ENCODE results near the gene GNAO1. TPM values are rescaled to one million over a fixed set of nuclear protein-coding genes. Genes with fewer than 3 reads are reported as not detected.
A peak's percentile ranks its signal among the peaks of the same experiment; 100 is the strongest.

GNAO1 gene
- total RNA-seq, 1 donor from 2014 or later, result 1.9 TPM

- H4K20me1 ChIP-seq (ENCODE audit: low read depth), result no peaks in the 10 kb centered on the region
- Mint-ChIP-seq H3K27me3 (ENCODE audit: insufficient read depth, low read depth) (peaks cover 20% of the 10 kb centered on the region), H3K4me1 (peaks cover 78% of the 10 kb centered on the region), H3K4me3 (peak overlapping the region; percentile 56), H3K9me3 (no peaks in the 10 kb centered on the region), H3K36me3 (peaks cover 3% of the 10 kb centered on the region), H3K27ac (peak overlapping the region; percentile 80)
- no peak overlapping the region for H2AFZ ChIP-seq (replicated peaks)
- H3K9me3 ChIP-seq (ENCODE audit: low read depth), result no peaks in the 10 kb centered on the region
- no peak for DNase-seq (ENCODE audit: low spot score)
- H3K27me3 ChIP-seq, result no peaks in the 10 kb centered on the region
- H3K9ac ChIP-seq, result no peak overlapping the region
- H3K4me2 ChIP-seq, result no peak overlapping the region
- H3K4me1 ChIP-seq, result peaks cover 61% of the 10 kb centered on the region
- H3K4me3 ChIP-seq, result no peak overlapping the region
- no peak overlapping the region for H3K27ac ChIP-seq
- TF ChIP-seq, protein P1, sequence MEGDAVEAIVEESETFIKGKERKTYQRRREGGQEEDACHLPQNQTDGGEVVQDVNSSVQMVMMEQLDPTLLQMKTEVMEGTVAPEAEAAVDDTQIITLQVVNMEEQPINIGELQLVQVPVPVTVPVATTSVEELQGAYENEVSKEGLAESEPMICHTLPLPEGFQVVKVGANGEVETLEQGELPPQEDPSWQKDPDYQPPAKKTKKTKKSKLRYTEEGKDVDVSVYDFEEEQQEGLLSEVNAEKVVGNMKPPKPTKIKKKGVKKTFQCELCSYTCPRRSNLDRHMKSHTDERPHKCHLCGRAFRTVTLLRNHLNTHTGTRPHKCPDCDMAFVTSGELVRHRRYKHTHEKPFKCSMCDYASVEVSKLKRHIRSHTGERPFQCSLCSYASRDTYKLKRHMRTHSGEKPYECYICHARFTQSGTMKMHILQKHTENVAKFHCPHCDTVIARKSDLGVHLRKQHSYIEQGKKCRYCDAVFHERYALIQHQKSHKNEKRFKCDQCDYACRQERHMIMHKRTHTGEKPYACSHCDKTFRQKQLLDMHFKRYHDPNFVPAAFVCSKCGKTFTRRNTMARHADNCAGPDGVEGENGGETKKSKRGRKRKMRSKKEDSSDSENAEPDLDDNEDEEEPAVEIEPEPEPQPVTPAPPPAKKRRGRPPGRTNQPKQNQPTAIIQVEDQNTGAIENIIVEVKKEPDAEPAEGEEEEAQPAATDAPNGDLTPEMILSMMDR (IDR thresholded peaks at IDR 0.05), result no peak
- TF ChIP-seq EZH2phosphoT487 (IDR thresholded peaks at IDR 0.05), result no peak
- no peaks in the 10 kb centered on the region for H3K79me2 ChIP-seq (ENCODE audit: low read depth)
- no peaks in the 10 kb centered on the region for H3K36me3 ChIP-seq
- peaks cover 29% of the 10 kb centered on the region for H3F3A ChIP-seq (ENCODE audit: low read depth)
Measured at GRCh38 chr16:56279914-56280313, 88.6 kb downstream of the GNAO1 start.

- peak; percentile 95 for DNase-seq (ENCODE audit: low spot score)
- H3K36me3 Mint-ChIP-seq, result peaks cover 3% of the 10 kb centered on the region
Measured at GRCh38 chr16:56281249-56281805, 90.0 kb downstream of the GNAO1 start.

GRCh38 chr16:56282451-56282850 is 91.2 kb downstream of the GNAO1 start:
- Mint-ChIP-seq H3K27ac (peak overlapping the region; percentile 98), H3K36me3 (peaks cover 3% of the 10 kb centered on the region), H3K27me3 (ENCODE audit: insufficient read depth, low read depth) (peaks cover 21% of the 10 kb centered on the region), H3K4me3 (peak overlapping the region; percentile 14), H3K4me1 (peaks cover 88% of the 10 kb centered on the region), H3K9me3 (no peaks in the 10 kb centered on the region)
- Histone ChIP-seq H2AFZ (replicated peaks) (no peak overlapping the region), H3K79me2 (ENCODE audit: low read depth) (no peaks in the 10 kb centered on the region), H4K20me1 (ENCODE audit: low read depth) (no peaks in the 10 kb centered on the region), H3K4me3 (no peak overlapping the region), H3K27ac (no peak overlapping the region), H3K4me1 (peaks cover 59% of the 10 kb centered on the region), H3K9me3 (ENCODE audit: low read depth) (no peaks in the 10 kb centered on the region), H3K27me3 (no peaks in the 10 kb centered on the region), H3K36me3 (no peaks in the 10 kb centered on the region), H3K4me2 (peak overlapping the region; percentile 80), H3F3A (ENCODE audit: low read depth) (peaks cover 16% of the 10 kb centered on the region), H3K9ac (no peak overlapping the region)
- TF ChIP-seq, protein P1 (IDR thresholded peaks at IDR 0.05), result no peak
- TF ChIP-seq EZH2 (IDR thresholded peaks at IDR 0.05) (no peak), EZH2phosphoT487 (IDR thresholded peaks at IDR 0.05) (no peak)
- no peak for DNase-seq (ENCODE audit: low spot score)

More at GRCh38 chr16:56281249-56281805, 90.0 kb downstream of the GNAO1 start:
- H3K9me3 ChIP-seq (ENCODE audit: low read depth), result no peaks in the 10 kb centered on the region
- H3K4me1 ChIP-seq, result peaks cover 70% of the 10 kb centered on the region
- no peaks in the 10 kb centered on the region for H4K20me1 ChIP-seq (ENCODE audit: low read depth)
- Mint-ChIP-seq H3K27ac (peak overlapping the region; percentile 94), H3K4me1 (peaks cover 92% of the 10 kb centered on the region), H3K9me3 (no peaks in the 10 kb centered on the region), H3K4me3 (peak overlapping the region; percentile 57), H3K27me3 (ENCODE audit: insufficient read depth, low read depth) (peaks cover 21% of the 10 kb centered on the region)
- peak overlapping the region; percentile 73 for H2AFZ ChIP-seq (replicated peaks)
- peak overlapping the region; percentile 80 for H3K4me2 ChIP-seq
- H3K79me2 ChIP-seq (ENCODE audit: low read depth), result no peaks in the 10 kb centered on the region
- no peak overlapping the region for H3K9ac ChIP-seq
- peak overlapping the region; percentile 25 for H3K4me3 ChIP-seq
- TF ChIP-seq, protein P1 (IDR thresholded peaks at IDR 0.05), result peak; percentile 62
- TF ChIP-seq EZH2phosphoT487 (IDR thresholded peaks at IDR 0.05) (no peak), EZH2 (IDR thresholded peaks at IDR 0.05) (no peak)
- H3K27me3 ChIP-seq, result no peaks in the 10 kb centered on the region
- H3F3A ChIP-seq (ENCODE audit: low read depth), result peaks cover 27% of the 10 kb centered on the region
- H3K27ac ChIP-seq, result no peak overlapping the region
- no peaks in the 10 kb centered on the region for H3K36me3 ChIP-seq

Data from neural progenitor cell (in vitro differentiated cells).